PC-3 (cell line): Measurements from ENCODE around the gene SNX11. TPM values are rescaled to one million over a fixed set of nuclear protein-coding genes. Genes with fewer than 3 reads are reported as not detected.

ENCODE experiments used
- ATAC-seq: fragments of 200-7000 bp; cut with Tn5 transposase; 2 replicates; pipeline ENCODE4 v1.9.1; 2020; ENCODE audit warnings: mild to moderate bottlenecking, moderate library complexity
- BruUV-seq: library from RNA; stranded (reverse); fragments of 400-500 nt; replicated peaks from 2 replicates; lab custom pipeline; 2021; lab: Mats Ljungman, UMichigan
- CTCF ChIA-PET: fragments of 300-600 bp; sonication (Branson Sonifier 250); formaldehyde crosslinking; loops from one replicate; lab custom pipeline; 2022; ENCODE audit warnings: antibody characterized with exemption; lab: Charles Lee
- POLR2A ChIA-PET: fragments of 300-600 bp; sonication (Branson Sonifier 250); formaldehyde crosslinking; loops from one replicate; lab custom pipeline; 2022; ENCODE audit warnings: antibody characterized with exemption; ENCODE audit not compliant: unreplicated experiment; lab: Charles Lee
- DNase-seq: peaks from one replicate; pipeline ENCODE4 v3.0.0-alpha.2; 2015
- H2AFZ ChIP-seq: fragments of 300-600 bp; sonication (generic); 2 replicates; pipeline ENCODE4 v1.6.0; 2016; ENCODE audit warnings: antibody characterized with exemption, low read length
- H3F3A ChIP-seq: fragments of 300-600 bp; sonication (generic); one replicate; pipeline ENCODE4 v1.6.0; 2017; ENCODE audit warnings: antibody characterized with exemption, low read length, control low read depth, mild to moderate bottlenecking; ENCODE audit not compliant: unreplicated experiment
- H3K27ac ChIP-seq: fragments of 300-600 bp; sonication (generic); 2 replicates; pipeline ENCODE4 v1.5.1; 2016; ENCODE audit warnings: mild to moderate bottlenecking, low read length
- H3K27me3 ChIP-seq: fragments of 300-600 bp; sonication (generic); 2 replicates; pipeline ENCODE4 v1.6.1; 2016; ENCODE audit warnings: low read length, mixed read lengths
- H3K36me3 ChIP-seq: fragments of 300-600 bp; sonication (generic); 2 replicates; pipeline ENCODE4 v1.6.1; 2016; ENCODE audit warnings: low read depth, mixed run types, low read length, mixed read lengths
- H3K4me1 ChIP-seq: fragments of 300-600 bp; sonication (generic); 2 replicates; pipeline ENCODE4 v1.5.1; 2016; ENCODE audit warnings: low read length; ENCODE audit not compliant: insufficient read depth
- H3K4me2 ChIP-seq: fragments of 300-600 bp; sonication (generic); 2 replicates; pipeline ENCODE4 v1.6.0; 2016; ENCODE audit warnings: low read length
- H3K4me3 ChIP-seq: fragments of 300-600 bp; sonication (generic); 2 replicates; pipeline ENCODE4 v1.5.1; 2016; ENCODE audit warnings: mild to moderate bottlenecking, low read length, mixed read lengths
- H3K79me2 ChIP-seq: fragments of 300-600 bp; sonication (generic); 2 replicates; pipeline ENCODE4 v1.6.1; 2017; ENCODE audit warnings: low read length, mixed read lengths
- H3K9ac ChIP-seq: fragments of 300-600 bp; sonication (generic); 2 replicates; pipeline ENCODE4 v1.6.0; 2016; ENCODE audit warnings: mild to moderate bottlenecking, low read length
- H3K9me2 ChIP-seq: fragments of 300-600 bp; sonication (generic); replicated peaks from 2 replicates; pipeline ENCODE4 v1.6.1; 2016; ENCODE audit warnings: mixed run types, low read length, mixed read lengths
- H3K9me3 ChIP-seq: fragments of 300-600 bp; sonication (generic); 2 replicates; pipeline ENCODE4 v1.6.1; 2016; ENCODE audit warnings: low read length, mixed read lengths
- H4K20me1 ChIP-seq: fragments of 300-600 bp; sonication (generic); 2 replicates; pipeline ENCODE4 v1.6.1; 2016; ENCODE audit warnings: low read length, mixed read lengths
- EZH2 ChIP-seq: fragments of 300-600 bp; sonication (generic); IDR thresholded peaks from one replicate; pipeline ENCODE4 v1.6.1; 2017; ENCODE audit warnings: antibody characterized with exemption, mild to moderate bottlenecking, low read length; ENCODE audit not compliant: unreplicated experiment
- EZH2phosphoT487 ChIP-seq: fragments of 300-600 bp; sonication (generic); IDR thresholded peaks from 2 replicates; pipeline ENCODE4 v1.6.1; 2018; ENCODE audit warnings: mild to moderate bottlenecking, antibody characterized with exemption, low read length, borderline replicate concordance
- intact Hi-C: fragments of 100-400 bp; cut with micrococcal nuclease; formaldehyde crosslinking; loops from 2 replicates; pipeline ENCODE4 v1.9.0; 2023
- total RNA-seq: library from RNA; depleted of rRNA; stranded (reverse); fragments of >200 nt; gene quantifications from 2 replicates; pipeline ENCODE4 v1.2.3, GENCODE V29; 2014
- TF ChIP-seq, protein P1 (sequence below): fragments of 300-600 bp; sonication (generic); conservative IDR thresholded peaks from 2 replicates; pipeline ENCODE4 v1.5.1; 2017; ENCODE audit warnings: antibody characterized with exemption, low read depth, mild to moderate bottlenecking, low read length

Gene SNX11
- total RNA-seq, 1 experiment from 2014 or later = 17.7 TPM

DNA sequence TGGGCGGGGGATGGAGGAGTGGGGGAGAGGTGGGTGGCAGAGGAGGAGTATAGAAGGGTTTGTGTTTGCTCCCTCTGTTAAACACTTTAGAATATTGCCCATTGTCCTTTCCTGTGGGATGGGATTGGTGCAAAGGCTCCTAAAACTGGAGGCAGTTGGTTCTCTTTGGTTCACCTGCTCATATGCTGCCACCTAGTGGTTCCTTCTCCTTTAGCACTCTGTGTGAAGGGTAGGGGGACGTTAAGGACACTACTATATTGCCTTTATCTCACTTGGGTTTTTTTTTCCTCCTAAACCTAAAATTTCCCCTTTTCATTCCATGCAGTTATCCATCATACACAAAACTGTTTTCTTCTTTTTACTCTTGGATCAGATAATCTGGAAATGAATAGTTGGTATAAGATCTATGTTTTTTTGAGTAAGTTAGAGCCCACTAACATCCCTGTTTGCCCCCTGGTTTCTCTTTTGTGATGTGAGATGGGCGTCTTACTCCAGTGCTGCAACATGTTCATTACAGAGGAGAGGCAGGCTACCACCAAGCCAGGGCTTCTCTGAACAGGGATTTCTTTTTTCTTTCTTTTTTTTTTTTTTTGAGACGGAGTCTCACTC lies 23.8 kb downstream of the SNX11 start:
- Histone ChIP-seq H3K79me2 (no peaks in the 10 kb centered on the region), H3K27ac (no peak overlapping the region), H3K4me3 (no peak overlapping the region), H3K9me2 (no peaks in the 10 kb centered on the region), H3F3A (no peaks in the 10 kb centered on the region), H3K27me3 (no peaks in the 10 kb centered on the region), H2AFZ (peak overlapping the region; percentile 39; the same call in 1 of the 2 replicates), H3K9me3 (no peaks in the 10 kb centered on the region), H3K36me3 (no peaks in the 10 kb centered on the region), H3K4me2 (peak overlapping the region; percentile 42), H3K4me1 (peaks cover 15% of the 10 kb centered on the region), H3K9ac (no peak overlapping the region), H4K20me1 (no peaks in the 10 kb centered on the region)
- TF ChIP-seq, protein P1, sequence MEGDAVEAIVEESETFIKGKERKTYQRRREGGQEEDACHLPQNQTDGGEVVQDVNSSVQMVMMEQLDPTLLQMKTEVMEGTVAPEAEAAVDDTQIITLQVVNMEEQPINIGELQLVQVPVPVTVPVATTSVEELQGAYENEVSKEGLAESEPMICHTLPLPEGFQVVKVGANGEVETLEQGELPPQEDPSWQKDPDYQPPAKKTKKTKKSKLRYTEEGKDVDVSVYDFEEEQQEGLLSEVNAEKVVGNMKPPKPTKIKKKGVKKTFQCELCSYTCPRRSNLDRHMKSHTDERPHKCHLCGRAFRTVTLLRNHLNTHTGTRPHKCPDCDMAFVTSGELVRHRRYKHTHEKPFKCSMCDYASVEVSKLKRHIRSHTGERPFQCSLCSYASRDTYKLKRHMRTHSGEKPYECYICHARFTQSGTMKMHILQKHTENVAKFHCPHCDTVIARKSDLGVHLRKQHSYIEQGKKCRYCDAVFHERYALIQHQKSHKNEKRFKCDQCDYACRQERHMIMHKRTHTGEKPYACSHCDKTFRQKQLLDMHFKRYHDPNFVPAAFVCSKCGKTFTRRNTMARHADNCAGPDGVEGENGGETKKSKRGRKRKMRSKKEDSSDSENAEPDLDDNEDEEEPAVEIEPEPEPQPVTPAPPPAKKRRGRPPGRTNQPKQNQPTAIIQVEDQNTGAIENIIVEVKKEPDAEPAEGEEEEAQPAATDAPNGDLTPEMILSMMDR = peak; percentile 97
- TF ChIP-seq EZH2phosphoT487 = no peak
- ATAC-seq (peak; percentile 87), DNase-seq (peak; percentile 96)
- intact Hi-C loops = loop anchor here (1.0 to 2.0 kb wide), 4 partner anchors 31 to 106 kb away; partner anchors contain the start of gene CBX1
- ChIA-PET POLR2A (no interaction called here), CTCF (interaction anchor here (0.6 to 1.5 kb wide), 7 partner anchors 34 to 106 kb away, joined by 3 to 16 read pairs (median 4); no protein-coding TSS in a partner anchor)
- BruUV-seq = no TSS peak

DNA sequence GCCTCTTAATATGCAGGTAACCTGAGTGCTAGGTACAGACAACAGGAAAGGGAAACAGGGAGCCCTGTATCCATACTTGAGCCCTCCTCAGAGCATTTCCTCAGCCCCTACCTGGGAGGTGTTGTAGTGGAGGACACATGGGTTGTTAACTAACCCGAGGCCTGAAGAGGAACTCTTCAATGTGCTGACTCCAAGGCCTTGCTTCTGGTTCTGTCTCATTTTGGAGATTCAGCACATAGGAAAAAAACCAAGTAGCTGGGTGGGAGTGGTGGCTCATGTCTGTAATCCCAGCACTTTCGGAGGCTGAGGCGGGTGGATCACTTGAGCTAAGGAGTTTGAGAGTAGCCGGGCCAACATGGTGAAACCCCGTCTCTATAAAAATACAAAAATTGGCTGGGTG lies 24.8 kb downstream of the SNX11 start:
- no peak overlapping the region for H3K4me3 ChIP-seq
- ATAC-seq (no peak), DNase-seq (no peak)
- H3K27me3 ChIP-seq = no peaks in the 10 kb centered on the region
- intact Hi-C loops = no loop called here
- H3K36me3 ChIP-seq = no peaks in the 10 kb centered on the region
- H3K9ac ChIP-seq = no peak overlapping the region
- ChIA-PET CTCF (interaction anchor here (0.9 to 1.5 kb wide), 2 partner anchors 106 to 107 kb away, joined by 5 to 8 read pairs; no protein-coding TSS in a partner anchor), POLR2A (no interaction called here)
- no peaks in the 10 kb centered on the region for H3K9me3 ChIP-seq
- no TSS peak for BruUV-seq
- H3F3A ChIP-seq = no peaks in the 10 kb centered on the region
- H3K79me2 ChIP-seq = no peaks in the 10 kb centered on the region
- no peak overlapping the region for H3K27ac ChIP-seq
- no peaks in the 10 kb centered on the region for H4K20me1 ChIP-seq
- H3K4me1 ChIP-seq = peaks cover 4% of the 10 kb centered on the region
- H3K9me2 ChIP-seq = no peaks in the 10 kb centered on the region
- TF ChIP-seq EZH2phosphoT487 (no peak), EZH2 (no peak)
- TF ChIP-seq, protein P1 = no peak
- no peak overlapping the region for H3K4me2 ChIP-seq
- no peak overlapping the region for H2AFZ ChIP-seq

DNA sequence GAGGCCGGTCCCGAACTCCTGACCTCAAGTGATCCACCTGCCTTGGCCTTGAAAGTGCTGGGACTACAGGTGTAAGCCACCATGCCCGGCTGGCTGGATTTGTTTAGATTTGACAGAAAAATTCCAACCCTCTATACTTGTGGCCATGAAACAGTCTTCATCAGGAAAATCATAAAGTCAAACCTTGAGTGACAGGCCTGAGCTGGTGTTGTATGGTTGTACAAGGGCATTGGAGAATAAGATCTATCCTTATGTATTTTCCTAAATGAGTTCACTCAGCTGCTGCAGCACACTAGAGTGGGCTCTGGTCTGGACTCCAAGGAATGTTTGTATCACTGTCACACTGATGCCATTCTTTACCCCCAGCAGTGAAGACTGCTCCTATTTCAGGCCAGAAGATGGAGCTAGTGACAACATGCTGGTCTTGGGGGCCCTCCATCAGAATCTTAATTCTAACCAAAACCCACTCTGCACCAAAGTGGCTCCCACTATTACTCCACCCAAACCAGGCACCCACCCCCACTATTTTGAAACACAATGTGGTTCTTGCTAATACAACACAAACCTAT lies 27.4 kb downstream of the SNX11 start:
- H3K9ac ChIP-seq = no peak overlapping the region
- no peaks in the 10 kb centered on the region for H3K36me3 ChIP-seq
- H3K4me3 ChIP-seq = no peak overlapping the region
- H3K27ac ChIP-seq = no peak overlapping the region
- POLR2A ChIA-PET = no interaction called here
- CTCF ChIA-PET = interaction anchor here (0.5 to 0.6 kb wide), 2 partner anchors 130 to 421 kb away, joined by 3 to 5 read pairs; no protein-coding TSS in a partner anchor
- no peaks in the 10 kb centered on the region for H4K20me1 ChIP-seq
- H3K27me3 ChIP-seq = no peaks in the 10 kb centered on the region
- H2AFZ ChIP-seq = no peak overlapping the region
- peak; percentile 27 for DNase-seq
- H3K4me1 ChIP-seq = no peaks in the 10 kb centered on the region
- no peaks in the 10 kb centered on the region for H3K79me2 ChIP-seq
- no peak for ATAC-seq
- no TSS peak for BruUV-seq
- intact Hi-C loops = no loop called here
- H3K9me3 ChIP-seq = no peaks in the 10 kb centered on the region
- no peak overlapping the region for H3K4me2 ChIP-seq
- H3K9me2 ChIP-seq = no peaks in the 10 kb centered on the region
- TF ChIP-seq EZH2 = no peak
- TF ChIP-seq, protein P1 = peak; percentile 53
- no peak for TF ChIP-seq EZH2phosphoT487
- no peaks in the 10 kb centered on the region for H3F3A ChIP-seq
